GM19351 (cell line): ENCODE data around the gene MAMDC4.
A peak's percentile ranks its signal among the peaks of the same experiment; 100 is the strongest.
"Not testable (repeated sequence)": the region's sequence is repeated elsewhere in the genome, so short reads cannot be mapped to it uniquely, and the experiment has no call there.

ENCODE experiments used
- ATAC-seq: cut with Tn5 transposase; IDR thresholded peaks from one replicate; pipeline ENCODE4 v1.9.1; 2021; ENCODE audit warnings: mild to moderate bottlenecking, moderate library complexity; ENCODE audit not compliant: unreplicated experiment

The MAMDC4 gene

DNA sequence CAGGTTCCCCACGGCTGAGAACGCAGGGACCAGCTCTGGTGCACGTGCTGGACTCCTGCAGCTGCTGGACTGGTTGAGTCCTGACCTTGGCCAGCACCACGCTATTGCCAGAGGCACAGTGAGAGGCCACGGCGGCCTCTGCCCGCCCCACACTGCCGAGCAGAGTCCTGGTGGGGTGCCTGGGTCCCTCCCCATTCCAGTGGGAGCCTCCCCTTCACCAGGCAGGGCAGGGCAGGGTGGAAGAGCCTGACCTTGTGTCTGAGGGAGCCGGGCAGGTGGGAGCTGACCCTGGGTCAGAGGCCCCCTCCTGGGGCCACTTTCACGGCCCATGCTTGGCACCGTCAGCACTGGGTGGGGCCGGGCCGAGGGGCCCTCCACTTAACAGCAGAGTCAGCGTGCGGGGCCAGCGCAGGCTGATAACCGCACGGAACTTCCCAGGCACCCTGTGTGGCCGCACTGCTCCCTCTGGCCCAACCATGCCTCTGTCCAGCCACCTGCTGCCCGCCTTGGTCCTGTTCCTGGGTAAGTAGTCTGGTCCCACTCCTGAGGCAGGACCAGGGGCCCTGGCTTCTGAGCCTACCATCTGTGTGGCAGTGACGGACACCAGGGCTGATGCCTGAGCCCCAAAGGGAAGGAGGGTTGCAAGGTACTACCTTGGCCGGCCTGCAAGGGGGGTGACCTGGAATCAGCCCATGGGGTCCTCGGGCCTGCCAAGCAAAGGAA lies at the start of gene MAMDC4:
Gene MAMDC4 (plus strand): TSS at position 406 of the 723 bp plus-strand sequence. CDS start 71 bp downstream, at position 477.
- ATAC-seq, result no peak

DNA sequence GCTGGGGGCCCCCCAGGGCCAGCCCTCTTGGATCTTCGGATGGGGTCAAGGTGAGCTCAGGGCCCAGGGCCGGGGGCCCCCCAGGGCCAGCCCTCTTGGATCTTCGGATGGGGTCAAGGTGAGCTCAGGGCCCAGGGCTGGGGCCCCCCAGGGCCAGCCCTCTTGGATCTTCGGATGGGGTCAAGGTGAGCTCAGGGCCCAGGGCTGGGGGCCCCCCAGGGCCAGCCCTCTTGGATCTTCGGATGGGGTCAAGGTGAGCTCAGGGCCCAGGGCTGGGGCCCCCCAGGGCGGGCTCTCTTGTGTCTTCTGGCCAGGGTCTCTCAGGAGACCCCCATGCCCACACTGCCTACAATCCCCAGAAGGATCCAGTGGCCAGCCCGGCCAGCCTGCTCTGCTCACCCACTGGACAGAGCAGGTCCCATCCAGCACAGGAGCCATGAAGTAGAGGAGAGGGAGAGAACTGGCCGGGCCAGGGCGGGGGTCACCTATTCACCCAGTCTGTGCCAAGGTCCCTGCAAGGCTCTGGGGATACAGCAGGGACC lies 49.1 kb upstream of the MAMDC4 start:
- not testable (repeated sequence) for ATAC-seq

DNA sequence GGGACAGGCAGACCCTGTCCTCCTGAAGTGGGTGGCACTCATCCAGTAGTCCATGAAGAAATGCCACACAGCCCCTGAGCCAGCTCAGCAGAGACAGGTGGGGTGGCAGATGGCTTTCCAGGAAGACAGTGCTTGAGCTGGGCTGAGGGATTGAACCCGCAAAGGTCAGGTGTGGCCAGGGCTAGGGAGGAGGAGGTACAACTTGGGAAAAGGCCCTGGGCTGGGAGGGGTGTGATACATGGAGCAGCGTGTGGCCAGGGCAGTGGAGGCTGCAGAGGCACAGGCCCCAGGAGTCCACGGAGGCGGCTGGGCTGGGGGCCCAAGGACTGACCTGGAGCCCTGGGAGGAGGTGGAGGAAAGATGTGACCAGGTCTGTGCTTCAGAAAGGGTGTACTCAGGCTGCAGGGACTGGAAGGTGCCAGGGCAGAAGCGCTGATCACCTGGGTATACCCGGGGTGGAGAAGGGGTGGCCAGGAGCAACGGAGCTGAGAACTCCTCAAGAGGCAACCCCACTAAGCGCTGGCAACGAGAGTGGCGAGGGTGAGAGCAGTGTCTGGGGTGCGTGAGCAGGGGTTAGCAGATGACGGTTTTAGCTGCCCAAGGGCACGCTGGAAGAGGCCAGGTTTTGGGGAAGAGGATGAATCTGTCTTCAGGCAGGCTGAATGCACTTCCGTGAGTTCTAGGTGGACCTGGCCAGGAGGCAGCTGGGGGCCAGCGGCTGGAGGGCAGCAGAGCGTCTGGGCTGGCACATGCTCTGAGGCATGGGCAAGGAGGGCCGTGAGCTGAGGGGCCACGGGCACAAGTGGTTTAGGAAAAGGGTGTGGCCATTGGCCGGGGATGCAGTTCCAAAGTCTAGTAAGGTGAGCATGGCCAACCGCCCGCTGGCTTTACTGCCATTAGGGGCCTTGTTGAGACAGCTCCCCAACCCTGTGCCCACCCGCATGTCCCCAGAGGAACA lies 48.3 kb upstream of the MAMDC4 start:
- ATAC-seq, result no peak

DNA sequence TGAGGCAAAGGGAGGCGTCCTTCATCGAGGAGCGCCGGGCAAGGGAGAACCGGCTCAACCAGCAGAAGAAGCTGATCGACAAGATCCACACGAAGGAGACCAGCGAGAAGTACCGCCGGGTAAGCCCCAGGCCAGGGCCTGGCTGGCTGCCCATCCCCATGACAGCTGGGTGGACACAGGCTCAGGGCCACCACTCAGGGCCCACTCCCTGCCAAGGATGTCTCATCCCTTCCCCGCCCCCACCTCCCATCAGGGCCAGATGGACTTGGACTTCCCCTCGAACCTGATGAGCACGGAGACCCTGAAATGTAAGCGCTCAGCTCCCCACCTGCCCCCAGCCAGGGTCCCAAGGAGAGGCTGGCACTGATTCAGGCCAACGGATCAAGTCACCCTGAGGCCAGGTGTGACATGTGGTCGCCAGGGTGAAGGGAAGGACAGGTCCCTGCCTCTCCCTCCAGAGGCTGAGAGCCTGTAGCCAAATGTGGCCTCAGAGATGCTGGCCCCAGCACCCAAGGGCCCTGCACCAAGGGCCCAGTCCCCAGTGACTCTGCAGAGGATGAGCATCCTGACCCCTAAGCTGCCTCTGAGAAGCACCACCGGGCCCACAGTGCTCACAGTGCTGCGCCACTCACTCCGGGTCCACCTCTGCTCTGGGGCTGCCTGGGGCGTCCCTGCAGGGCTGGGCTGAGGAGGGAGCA lies 47.5 kb upstream of the MAMDC4 start:
- ATAC-seq, result no peak

DNA sequence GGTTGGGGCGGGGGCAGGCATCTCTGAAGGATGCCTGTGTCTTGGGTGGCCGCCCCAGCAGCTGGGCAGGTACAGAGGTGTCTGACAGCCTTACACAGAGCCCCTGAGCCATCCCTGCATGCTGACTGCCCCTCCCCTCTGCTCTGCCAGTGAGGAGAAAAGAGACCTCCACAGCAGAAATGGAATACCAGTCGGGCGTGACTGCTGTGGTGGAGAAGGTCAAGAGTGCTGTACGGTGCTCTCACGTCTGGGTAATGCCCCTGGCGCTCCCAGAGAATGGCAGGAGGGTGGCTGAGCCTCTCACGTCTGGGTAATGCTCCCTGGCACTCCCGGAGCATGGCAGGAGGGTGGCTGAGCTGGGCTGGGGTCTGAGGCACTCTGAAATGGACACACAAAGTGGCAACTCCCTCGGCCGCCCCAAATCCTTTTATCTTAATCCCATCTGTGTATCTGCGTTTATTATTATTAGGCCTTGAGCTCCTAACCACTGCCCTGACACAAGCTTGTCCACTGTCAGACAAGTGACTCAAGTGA lies 46.9 kb upstream of the MAMDC4 start:
- ATAC-seq, result no peak

DNA sequence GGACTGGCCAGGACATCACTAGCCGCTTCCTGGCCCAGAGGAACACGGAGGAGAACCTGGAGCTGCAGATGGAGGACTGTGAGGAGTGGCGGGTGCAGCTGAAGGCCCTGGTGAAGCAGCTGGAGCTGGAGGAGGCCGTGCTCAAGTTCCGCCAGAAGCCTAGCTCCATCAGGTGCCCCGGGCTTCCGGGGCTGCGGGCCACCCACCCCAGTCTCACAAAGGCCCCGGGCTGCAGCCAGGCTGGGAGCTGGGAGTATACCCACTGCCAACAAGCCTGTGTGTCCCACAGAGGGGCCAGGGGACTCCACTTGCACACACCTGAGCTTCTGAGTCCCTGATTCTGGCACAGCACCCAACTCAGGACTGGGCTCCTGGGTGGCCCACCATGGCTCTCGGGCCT lies 46.1 kb upstream of the MAMDC4 start:
- no peak for ATAC-seq

DNA sequence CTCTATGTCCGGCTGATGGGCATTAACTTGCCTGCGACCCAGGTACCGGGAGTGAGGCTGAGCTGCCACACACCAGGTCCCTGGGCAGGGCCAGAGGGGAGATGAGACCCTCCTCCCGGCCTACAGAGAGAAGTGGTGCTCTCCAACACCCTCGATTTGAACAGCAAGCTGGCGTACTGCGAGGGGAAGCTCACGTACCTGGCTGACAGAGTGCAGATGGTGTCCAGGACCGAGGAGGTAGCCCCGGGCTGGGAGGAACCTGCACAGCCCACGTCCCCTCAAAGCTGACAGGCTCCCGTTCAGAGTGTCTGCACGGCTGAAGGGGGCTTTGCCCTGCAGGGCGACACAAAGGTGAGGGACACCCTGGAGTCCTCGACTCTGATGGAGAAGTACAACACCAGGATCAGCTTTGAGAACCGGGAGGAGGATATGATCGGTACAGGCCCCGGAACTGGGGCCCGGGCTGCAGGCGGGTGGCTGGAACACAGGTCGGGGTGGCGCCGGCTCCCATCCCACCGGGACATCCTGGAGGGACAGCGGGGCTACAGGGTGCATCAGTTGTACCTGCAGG lies 45.4 kb upstream of the MAMDC4 start:
- no peak for ATAC-seq

DNA sequence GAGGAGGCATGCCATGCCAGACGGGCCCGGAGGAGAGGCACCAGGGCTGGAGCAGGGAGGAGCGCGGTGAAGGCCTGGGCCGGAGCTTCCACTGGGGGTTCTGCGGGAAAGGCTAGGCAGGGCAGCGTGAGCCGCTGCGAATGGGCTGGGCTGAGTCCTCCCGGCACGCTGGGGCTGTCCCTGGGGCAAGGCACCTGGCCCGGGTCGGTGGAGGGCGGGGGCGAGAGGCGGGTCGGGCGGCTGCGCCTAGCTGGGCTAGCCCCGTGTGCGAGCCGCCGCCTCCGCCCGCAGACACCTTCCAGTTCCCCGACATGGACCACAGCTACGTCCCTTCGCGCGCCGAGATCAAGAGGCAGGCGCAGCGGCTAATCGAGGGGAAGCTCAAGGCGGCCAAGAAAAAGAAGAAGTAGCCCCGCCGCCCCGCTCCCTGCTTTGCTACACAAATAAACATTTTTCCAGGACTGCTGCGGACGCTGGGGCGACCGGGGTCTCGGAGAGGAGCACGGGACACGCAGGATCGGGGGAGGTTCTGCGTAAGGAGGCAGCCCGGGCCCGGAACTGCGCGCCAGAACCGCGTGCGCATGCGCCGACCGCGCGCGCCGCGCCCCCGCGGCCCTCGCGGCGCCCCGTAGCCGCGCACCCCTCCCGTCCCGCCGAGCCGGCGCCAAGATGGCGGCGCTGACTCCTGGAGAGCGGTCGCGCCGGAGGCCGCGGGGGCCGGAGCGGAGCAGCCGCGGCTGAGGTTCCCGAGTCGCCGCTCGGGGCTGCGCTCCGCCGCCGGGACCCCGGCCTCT lies 44.7 kb upstream of the MAMDC4 start, which contains the start of gene RABL6:
Gene RABL6 (plus strand): TSS at position 668 of the 794 bp plus-strand sequence. CDS start 249 bp downstream, outside the sequence.
- ATAC-seq, result peak; percentile 78

DNA sequence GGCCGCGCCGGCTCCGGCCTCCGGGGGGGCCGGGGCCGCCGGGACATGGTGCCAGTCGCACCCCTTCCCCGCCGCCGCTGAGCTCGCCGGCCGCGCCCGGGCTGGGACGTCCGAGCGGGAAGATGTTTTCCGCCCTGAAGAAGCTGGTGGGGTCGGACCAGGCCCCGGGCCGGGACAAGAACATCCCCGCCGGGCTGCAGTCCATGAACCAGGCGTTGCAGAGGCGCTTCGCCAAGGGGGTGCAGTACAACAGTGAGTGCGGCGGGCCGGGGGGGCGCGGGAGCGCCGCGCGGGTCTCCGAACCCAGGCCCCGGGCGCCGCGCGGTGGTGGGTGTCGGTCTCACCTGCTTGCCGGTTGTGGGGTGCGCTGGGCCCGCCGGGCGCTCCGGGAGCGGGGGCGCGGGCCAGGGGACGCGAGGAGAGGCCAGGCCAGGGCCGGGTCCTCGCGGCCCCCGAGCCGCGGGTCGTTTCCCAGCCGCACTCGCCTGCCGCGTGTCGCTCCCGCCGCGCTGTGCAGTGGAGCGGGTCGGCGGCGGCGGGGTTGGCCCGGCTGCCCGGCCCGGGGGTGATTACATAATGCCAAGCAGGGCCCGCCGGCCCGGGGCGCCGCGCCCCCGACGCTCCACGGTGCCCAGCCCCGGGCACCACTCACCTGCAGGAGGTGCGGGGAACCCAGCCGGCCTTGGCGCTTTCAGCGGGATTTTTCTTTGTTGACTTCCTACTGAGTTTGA lies 43.9 kb upstream of the MAMDC4 start:
- peak; percentile 39 for ATAC-seq

DNA sequence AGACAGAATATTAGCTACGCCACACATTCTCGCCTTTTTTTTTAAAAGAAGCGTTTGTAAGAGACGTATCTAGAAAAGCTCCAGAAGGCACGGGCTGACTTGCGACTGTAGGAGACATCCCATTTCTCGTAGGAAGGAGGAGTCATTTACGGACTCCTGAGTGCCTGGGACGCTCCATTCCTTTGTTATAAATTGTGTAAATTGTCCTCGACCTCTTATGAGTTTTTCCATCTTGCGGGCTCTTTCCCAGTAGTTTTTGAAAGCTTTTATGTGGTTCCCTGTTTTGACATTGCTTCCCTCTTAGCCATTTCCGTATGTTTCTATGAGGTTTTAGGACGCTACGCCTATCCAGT lies 43.4 kb upstream of the MAMDC4 start:
- no peak for ATAC-seq

DNA sequence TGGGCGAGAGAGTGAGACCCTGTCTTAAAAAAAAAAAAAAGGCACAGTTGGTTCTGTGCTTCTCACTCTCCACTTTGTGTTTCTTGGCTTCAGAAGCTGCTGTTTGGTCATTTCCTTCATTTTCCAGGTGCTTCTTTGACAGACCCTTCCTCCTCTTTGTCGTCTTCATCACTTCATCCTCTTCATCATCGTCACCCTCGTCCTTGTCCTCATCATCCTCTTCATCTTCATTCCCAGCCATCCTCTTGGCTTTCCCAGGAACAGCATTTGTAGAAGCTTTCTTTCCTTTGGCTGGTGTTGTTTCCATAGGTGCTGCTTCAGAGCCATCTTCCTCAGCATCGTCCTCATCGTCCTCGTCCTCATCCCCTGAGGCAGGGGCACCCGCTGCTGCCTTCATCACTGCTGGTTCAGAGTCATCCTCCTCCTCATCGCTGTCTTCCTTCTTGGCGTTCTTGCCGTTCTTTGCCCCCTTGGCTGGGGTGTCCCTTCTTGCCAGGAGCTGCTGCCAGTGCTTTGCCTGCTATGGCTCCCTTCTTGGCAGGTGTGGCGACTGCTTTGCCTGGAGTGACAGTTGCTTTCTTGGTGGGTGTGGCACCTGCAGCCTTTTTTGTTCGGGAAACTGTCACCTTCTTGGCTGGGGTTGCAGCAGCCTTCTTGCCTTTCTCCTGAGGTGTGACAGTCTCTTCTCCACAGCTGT lies 37.3 kb upstream of the MAMDC4 start:
- no peak for ATAC-seq

DNA sequence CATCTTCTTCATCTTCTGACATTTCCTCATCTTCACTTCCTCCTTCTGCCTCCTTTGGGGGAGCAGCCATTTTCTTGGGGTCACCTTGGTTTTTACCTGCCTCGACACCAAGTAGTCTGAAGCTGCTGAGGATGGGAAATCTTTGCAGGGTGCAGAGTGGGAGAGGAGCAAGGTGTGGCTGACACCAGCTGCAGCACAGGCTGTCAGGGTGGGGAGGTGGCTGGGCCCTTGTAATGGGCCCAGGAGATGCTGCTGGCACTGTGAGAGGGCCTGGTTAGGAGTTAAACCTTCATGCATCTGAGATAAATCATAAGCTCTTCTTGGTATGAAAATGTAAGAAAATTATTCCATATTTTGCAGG lies 36.7 kb upstream of the MAMDC4 start:
- no peak for ATAC-seq

DNA sequence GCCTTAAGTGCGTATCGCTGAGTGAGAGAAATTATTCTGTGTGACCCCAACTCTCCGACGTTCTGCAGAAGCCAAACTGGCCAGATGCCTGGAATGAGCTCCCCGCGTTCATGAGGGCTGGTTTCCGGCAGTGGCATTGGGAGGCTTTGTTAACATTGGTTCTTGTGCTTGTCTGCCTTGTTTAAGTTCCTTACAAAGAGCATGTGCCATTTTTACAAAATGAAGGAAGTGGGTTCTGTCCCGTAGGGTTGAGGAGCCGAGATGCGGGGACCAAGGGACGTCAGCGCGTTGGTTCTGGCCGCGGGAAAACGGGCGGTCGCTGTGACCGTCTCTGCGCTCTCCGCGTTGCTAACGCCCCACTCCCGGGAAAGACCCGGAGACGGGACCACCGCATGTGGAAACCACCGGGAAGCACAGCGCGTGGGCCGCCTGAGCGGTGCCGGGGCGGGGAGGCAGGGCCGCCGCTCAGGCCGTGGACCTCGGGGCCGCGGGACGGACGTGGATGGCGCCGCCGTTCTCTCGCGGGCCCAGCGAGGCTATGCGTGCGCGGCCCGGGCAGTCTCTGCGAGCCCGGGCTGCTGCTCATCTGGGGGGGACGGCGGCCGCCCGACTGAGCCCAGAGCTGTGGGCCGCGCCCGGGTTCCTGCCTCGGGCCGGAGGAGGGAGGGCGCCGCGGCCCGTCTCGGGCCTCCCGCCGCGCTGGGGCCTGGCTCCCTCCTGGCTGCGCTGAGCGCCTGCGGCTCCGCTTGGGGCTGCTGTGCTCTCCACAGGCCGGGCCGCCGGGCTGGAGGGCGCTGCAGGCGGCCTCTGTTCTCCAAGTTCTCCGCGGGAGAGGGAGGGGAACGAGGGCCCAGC lies 30.9 kb upstream of the MAMDC4 start:
- ATAC-seq, result no peak

DNA sequence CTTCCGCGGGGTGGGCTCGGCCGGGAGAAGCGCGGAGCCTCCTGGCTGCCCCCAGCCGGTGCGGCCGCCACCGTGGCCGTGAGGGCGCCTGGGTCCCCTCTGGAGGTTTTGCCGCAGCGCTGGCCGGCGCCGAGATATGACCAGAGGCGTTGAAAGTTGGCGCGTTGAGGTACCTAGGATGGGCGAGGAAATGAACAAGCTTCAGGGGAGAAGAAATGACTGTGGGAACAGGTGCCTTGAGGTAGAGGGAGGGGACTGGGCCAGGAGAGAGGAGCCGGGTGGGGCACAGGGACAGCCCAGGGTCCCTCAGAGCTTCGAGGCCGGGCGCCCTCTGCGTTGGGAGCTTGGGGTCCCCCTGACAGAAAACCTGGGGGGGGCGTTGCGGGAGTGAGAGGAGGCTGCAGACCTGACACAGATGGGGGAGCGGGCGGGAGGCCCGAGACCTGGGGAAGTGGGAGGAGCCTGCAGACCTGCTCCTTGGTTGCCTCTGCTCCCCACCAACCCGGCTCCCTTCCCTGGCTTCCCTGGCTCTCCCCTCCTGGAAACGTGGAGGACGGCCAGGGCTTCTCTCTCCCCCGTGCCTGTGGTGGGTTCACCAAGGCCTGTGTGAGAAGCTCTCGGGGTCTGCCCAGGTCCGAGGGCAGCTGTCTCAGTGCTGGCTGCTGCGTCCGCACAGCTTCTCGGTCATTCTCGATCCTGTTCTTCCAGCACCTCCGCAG lies 30.2 kb upstream of the MAMDC4 start:
- no peak for ATAC-seq

DNA sequence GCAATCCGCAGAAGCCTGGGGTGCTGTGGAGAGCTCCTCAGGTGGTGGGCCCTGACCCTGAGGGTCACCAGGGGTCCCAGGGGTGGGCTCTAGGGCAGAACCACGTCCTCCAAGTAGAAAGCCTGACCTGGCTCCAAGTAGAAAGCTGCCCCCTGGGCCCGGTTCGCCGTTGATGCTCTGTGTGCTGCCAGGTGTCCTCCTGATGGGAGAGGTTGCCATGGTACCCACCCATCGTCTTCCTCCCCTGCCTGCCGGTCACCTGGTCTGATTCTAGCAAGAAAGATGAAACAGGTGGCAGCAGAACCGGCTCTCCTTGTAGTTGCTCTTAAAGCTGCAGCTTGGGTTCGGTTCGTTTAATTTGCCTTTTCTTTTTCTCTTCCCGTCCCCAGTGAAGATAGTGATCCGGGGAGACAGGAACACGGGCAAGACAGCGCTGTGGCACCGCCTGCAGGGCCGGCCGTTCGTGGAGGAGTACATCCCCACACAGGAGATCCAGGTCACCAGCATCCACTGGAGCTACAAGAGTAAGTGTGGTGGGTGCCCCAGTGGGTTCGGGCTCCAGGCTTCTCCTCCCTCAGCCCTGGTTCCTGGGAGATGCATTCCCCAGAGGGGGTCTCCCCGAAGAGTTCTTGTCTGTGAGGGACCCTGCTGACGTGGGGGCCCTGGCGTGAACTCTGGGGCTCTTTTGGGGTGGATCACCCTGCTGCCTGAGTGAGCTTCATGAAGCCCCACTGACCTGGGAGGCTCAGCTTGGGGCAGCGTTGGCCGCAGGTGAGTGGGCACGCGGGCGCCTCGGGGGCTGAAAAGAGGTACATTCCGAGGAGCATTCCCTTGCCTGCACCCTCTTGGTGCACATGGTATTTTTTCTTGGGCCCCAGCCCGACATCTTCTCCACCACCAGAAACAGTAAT lies 28.8 kb upstream of the MAMDC4 start:
- ATAC-seq, result no peak
